Keratinocyte (primary cell): ENCODE data around the gene TAF1B. TPM values are rescaled to one million over a fixed set of nuclear protein-coding genes. Genes with fewer than 3 reads are reported as not detected.

Source experiments
- DNase-seq: peaks from one replicate; pipeline ENCODE4 v3.0.0-alpha.2; 2011; ENCODE audit warnings: low read depth, missing footprints, low spot score
- FAIRE-seq: peaks from 2 replicates; lab custom pipeline; 2011; peaks lifted over from hg19 to GRCh38; lab: Jason Lieb, UNC
- H2AFZ ChIP-seq: 2 replicates; pipeline ENCODE4 v1.6.0; 2012; ENCODE audit warnings: low read length, control low read depth, inconsistent platforms; ENCODE audit not compliant: control insufficient read depth
- H3K27ac ChIP-seq: 2 replicates; pipeline ENCODE4 v1.5.1; 2011; ENCODE audit warnings: low read length; ENCODE audit not compliant: control insufficient read depth, insufficient read depth
- H3K27me3 ChIP-seq: 3 replicates; pipeline ENCODE4 v1.6.0; 2011; ENCODE audit warnings: low read length; ENCODE audit not compliant: control insufficient read depth, insufficient read depth; ENCODE audit errors: extremely low read depth
- H3K36me3 ChIP-seq, 2 experiments: 2 replicates in 1 of 2; 3 replicates in 1 of 2; pipeline ENCODE4 v1.5.1; 2011; ENCODE audit warnings: low read length in 2 of 2, mild to moderate bottlenecking in 1 of 2; ENCODE audit not compliant: control insufficient read depth in 2 of 2, insufficient read depth in 2 of 2; ENCODE audit errors: extremely low read depth in 1 of 2
- H3K4me1 ChIP-seq: 3 replicates; pipeline ENCODE4 v1.5.1; 2011; ENCODE audit warnings: low read length; ENCODE audit not compliant: control insufficient read depth, insufficient read depth; ENCODE audit errors: extremely low read depth
- H3K4me2 ChIP-seq: 3 replicates; pipeline ENCODE4 v1.6.0; 2011; ENCODE audit warnings: low read depth, low read length; ENCODE audit not compliant: control insufficient read depth, insufficient read depth; ENCODE audit errors: extremely low read depth
- H3K4me3 ChIP-seq, 3 experiments: fragments of 200-600 bp in 1 of 3; sonication (generic) in 1 of 3; 2 replicates in 2 of 3; 3 replicates in 1 of 3; pipeline ENCODE4 v1.5.1; 2011 to 2016; ENCODE audit warnings: low read length in 3 of 3, mild to moderate bottlenecking in 3 of 3, control low read depth in 2 of 3, inconsistent platforms in 1 of 3, low read depth in 1 of 3, mixed read lengths in 1 of 3, mixed run types in 1 of 3, moderate library complexity in 1 of 3; ENCODE audit not compliant: control insufficient read depth in 2 of 3, insufficient read depth in 2 of 3; ENCODE audit errors: extremely low read depth in 1 of 3
- H3K79me2 ChIP-seq: 2 replicates; pipeline ENCODE4 v1.6.0; 2012; ENCODE audit warnings: low read length; ENCODE audit not compliant: control insufficient read depth, insufficient read depth
- H3K9ac ChIP-seq: 3 replicates; pipeline ENCODE4 v1.6.0; 2011; ENCODE audit warnings: low read length; ENCODE audit not compliant: control insufficient read depth, insufficient read depth; ENCODE audit errors: extremely low read depth
- H3K9me1 ChIP-seq: 3 replicates; pipeline ENCODE4 v1.6.0; 2011; ENCODE audit warnings: low read length; ENCODE audit not compliant: control insufficient read depth, insufficient read depth; ENCODE audit errors: extremely low read depth
- H3K9me3 ChIP-seq: 2 replicates; pipeline ENCODE4 v1.5.1; 2012; ENCODE audit warnings: low read depth, low read length; ENCODE audit not compliant: control insufficient read depth
- H4K20me1 ChIP-seq: 3 replicates; pipeline ENCODE4 v1.6.0; 2011; ENCODE audit warnings: low read length; ENCODE audit not compliant: control insufficient read depth, insufficient read depth; ENCODE audit errors: extremely low read depth
- CTCF ChIP-seq, 3 experiments: IDR thresholded peaks in 1 of 3; conservative IDR thresholded peaks in 1 of 3; optimal IDR thresholded peaks in 1 of 3; 2 replicates in 2 of 3; 3 replicates in 1 of 3; pipeline versions ENCODE3 to v1.5.1; 2011; ENCODE audit warnings: low read length in 3 of 3, mild to moderate bottlenecking in 3 of 3, moderate library complexity in 2 of 3, control low read depth in 1 of 3, inconsistent platforms in 1 of 3; ENCODE audit not compliant: insufficient read depth in 2 of 3; ENCODE audit errors: extremely low read depth in 1 of 3
- EZH2 ChIP-seq: IDR thresholded peaks from one replicate; pipeline ENCODE4 v1.6.1; 2012; ENCODE audit warnings: inconsistent platforms, mild to moderate bottlenecking, low read length, moderate library complexity
- dilution Hi-C: fragments of 300-500 bp; cut with MboI; formaldehyde crosslinking; loops from one replicate; pipeline ENCODE4 v1.7.0; 2020; ENCODE audit warnings: low sequenced_read_pairs; ENCODE audit not compliant: extremely low pct_ligation_motif_present
- polyA plus RNA-seq, 5 experiments: library from polyadenylated mRNA; depleted of rRNA in 3 of 5; stranded (reverse) in 3 of 5; stranded (forward) in 1 of 5; unstranded in 1 of 5; fragments of >200 nt; gene quantifications; 1 replicate in 1 of 5; 2 replicates in 3 of 5; 3 replicates in 1 of 5; pipeline versions ENCODE4 v1.2.1 to v1.2.3, GENCODE V29; 2011 to 2012; ENCODE audit warnings: missing spikeins in 2 of 5, low read depth in 1 of 5, low replicate concordance in 1 of 5

TAF1B gene
- polyA plus RNA-seq, 1 donor (not counting 4 experiments of a cell fraction or from before 2014, with no cell fraction given): 16.5 TPM

GRCh38 chr2:9897846-9898245, 54.6 kb downstream of the TAF1B start:
- H3K36me3 ChIP-seq: no peaks in the 10 kb centered on the region
- H3K27ac ChIP-seq: peak overlapping the region; percentile 95
- no peaks in the 10 kb centered on the region for H3K9me3 ChIP-seq
- peak overlapping the region; percentile 83 for H3K4me2 ChIP-seq
- H3K27me3 ChIP-seq: no peaks in the 10 kb centered on the region
- DNase-seq (no peak), FAIRE-seq (peak; percentile 41)
- H3K9me1 ChIP-seq: no peaks in the 10 kb centered on the region
- H3K4me3 ChIP-seq: no peak overlapping the region
- H4K20me1 ChIP-seq: no peaks in the 10 kb centered on the region
- dilution Hi-C loops: no loop called here
- no peak overlapping the region for H2AFZ ChIP-seq
- TF ChIP-seq CTCF (optimal IDR thresholded peaks at IDR 0.05 in 1 of 3, IDR thresholded peaks at IDR 0.05 in 1 of 3, conservative IDR thresholded peaks at IDR 0.05 in 1 of 3; ENCODE audit: extremely low read depth in 1 of 3, insufficient read depth in 2 of 3, low read length in 3 of 3): no peak
- TF ChIP-seq EZH2: no peak
- H3K4me1 ChIP-seq: peaks cover 38% of the 10 kb centered on the region
- H3K79me2 ChIP-seq: no peaks in the 10 kb centered on the region
- peak overlapping the region; percentile 26 for H3K9ac ChIP-seq

- Histone ChIP-seq H3K4me1 (no peaks in the 10 kb centered on the region), H3K79me2 (no peaks in the 10 kb centered on the region), H3K9me1 (no peaks in the 10 kb centered on the region), H4K20me1 (no peaks in the 10 kb centered on the region), H3K27ac (no peak overlapping the region), H2AFZ (no peak overlapping the region), H3K27me3 (no peaks in the 10 kb centered on the region), H3K4me2 (no peak overlapping the region), H3K36me3 (no peaks in the 10 kb centered on the region), H3K9ac (no peak overlapping the region), H3K4me3 (no peak overlapping the region), H3K9me3 (no peaks in the 10 kb centered on the region)
- TF ChIP-seq CTCF (optimal IDR thresholded peaks at IDR 0.05 in 1 of 3, IDR thresholded peaks at IDR 0.05 in 1 of 3, conservative IDR thresholded peaks at IDR 0.05 in 1 of 3; ENCODE audit: extremely low read depth in 1 of 3, insufficient read depth in 2 of 3, low read length in 3 of 3): no peak
- TF ChIP-seq EZH2: no peak
- dilution Hi-C loops: no loop called here
- FAIRE-seq (no peak), DNase-seq (no peak)
Measured at GRCh38 chr2:9905413-9905812, 62.1 kb downstream of the TAF1B start.
